Myocyte (in vitro differentiated cells): ENCODE data around the gene ATP6V1G1. TPM values are rescaled to one million over a fixed set of nuclear protein-coding genes. Genes with fewer than 3 reads are reported as not detected.
"Not testable (repeated sequence)": the region's sequence is repeated elsewhere in the genome, so short reads cannot be mapped to it uniquely, and the experiment has no call there.

ENCODE experiments used
- DNase-seq: peaks from one replicate; pipeline ENCODE4 v3.0.0-alpha.2; 2012; ENCODE audit warnings: low read depth
- total RNA-seq: library from RNA; depleted of rRNA; stranded (reverse); fragments of >200 nt; gene quantifications from 2 replicates; pipeline ENCODE4 v1.2.3, GENCODE V29; 2014

ATP6V1G1 gene
- total RNA-seq, 1 donor from 2014 or later, result 215 TPM

DNA sequence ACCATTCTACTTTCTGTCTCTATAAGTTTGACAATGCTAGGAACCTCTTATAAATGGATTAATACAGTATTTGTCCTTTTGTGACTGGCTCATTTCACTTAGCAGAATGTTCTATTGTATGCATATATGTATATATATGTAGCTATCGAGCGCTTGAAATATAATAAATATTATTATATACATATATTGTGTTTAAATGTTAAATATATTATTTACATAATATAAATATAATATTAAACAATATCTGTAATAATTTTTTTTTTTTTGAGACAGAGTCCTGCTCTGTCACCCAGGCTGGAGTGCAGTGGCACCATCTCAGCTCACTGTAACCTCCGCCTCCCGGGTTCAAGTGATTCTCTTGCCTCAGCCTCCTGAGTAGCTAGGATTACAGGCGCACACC is 9.4 kb upstream of the ATP6V1G1 start:
- not testable (repeated sequence) for DNase-seq

DNA sequence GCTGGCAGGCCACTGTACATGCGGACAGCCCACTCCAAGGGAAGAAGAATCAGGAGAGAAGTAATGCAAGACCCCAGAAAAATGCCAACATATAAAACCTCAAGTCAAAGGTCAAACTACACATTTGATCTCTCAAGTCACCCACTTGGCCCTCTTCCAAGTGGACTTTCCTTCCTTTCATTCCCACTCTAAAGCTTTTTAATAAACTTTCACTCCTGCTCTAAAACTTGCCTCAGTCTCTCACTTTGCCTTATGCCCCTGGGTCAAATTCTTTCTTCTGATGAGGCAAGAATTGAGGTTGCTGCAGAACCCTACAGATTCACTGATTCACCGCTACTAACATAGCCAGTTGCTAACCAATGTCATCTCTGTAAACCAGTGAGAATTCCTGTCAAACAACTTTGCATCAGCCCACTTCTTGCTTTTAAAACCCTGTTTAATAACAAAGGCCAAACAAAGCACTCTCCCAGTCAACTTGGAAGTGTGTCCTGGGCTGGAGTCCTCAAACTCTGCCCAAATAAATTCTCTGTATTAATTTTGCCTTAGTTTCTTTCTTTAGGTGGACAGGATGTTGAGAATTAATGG is 6.9 kb upstream of the ATP6V1G1 start:
- DNase-seq, result no peak

DNA sequence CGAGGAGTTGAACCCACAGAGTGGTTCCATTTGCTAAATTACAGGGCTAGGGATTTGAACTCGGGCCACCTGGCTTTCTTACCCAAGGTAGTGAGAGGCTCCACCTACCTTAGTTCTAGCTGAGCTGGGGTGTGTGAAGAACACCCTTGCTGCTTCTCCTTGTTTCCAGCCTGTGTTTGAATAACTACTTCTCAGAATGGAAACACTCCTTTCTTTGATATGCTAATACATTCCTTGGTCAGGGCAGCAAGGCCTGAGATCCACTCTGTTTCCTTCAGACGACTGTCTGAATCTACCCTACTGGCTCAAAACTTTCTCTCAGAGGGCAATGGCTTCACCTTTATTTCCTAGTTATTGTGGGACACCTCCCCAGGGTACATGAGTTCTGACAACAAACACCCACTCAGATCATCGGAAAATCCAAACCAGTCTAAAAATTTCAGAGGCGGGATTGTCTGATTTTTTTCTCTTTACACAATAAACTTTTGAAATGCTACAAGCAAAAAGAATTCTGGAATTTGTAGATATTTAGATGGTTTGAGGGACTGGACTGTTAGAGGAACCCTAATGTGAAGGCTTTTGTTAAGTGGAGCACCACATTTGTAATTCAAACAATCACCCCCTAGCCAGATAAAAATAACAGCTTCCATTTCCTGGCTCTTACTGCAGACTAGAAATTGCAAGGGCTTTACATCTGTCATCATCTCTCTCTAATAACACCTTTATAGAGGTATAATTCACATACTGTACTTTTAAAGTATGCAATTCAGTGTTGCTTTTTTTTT is 4.0 kb upstream of the ATP6V1G1 start:
- DNase-seq, result no peak

DNA sequence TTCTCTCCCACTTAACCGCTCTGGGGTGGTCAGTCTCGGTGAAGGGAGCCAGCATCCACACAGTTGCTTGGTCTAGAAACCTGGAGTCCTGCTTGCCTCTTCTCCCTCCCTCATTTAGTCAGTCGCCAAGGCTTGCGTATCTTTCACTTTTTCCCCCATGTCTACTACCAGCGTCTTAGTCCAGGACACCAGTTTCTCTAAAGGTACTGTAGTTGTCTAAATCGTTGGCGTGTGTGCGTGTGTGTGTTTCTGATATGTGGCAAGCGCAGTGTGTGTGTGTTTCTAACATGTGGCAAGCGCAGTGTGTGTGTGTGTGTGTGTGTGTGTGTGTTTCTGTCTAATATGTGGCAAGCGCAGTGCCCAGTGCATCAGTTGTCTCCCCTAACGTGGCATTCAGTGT is 641 bp downstream of the ATP6V1G1 start:
- DNase-seq, result peak; percentile 36

DNA sequence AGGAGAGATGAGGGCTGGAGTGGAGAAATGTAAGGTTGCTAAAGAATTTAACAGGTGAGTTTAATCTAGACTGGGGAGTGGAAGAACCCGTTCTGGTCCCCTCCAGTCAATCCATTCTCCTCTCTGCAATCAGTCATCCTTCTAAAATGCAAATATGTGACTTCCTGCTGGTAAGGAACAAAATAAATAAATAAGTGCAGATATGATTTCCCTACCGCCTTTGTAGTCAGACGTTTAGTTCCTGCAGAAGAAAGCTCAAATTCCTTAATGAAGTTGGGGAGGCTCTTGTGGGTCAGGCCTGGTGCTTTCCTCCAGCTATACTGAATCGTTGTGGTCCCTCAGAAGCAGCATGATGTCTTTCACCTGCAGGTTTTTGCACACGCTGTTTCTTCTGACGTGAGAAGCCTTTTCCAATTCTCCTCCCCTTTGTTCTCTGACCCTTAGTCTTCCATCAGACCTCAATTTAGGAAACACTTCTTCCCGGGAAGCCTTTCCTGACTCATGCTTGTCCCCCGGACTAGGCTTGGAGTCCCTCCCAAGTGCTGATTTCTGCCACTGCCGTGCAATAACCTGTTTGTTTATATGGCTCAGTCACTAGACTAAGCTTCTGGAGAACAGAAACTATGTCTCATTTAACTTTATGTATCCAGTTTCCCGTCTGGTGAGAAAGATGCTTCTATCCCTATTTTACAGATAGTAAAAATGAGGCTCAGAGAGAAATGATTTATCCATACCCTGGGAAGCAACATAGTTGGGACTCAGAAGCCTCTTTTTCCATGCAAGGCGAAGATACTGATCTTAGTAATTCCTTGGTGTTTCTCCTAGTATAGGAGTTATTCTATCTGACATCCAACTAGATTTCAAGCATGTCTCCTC is 1.3 kb downstream of the ATP6V1G1 start:
- DNase-seq, result peak; percentile 17

DNA sequence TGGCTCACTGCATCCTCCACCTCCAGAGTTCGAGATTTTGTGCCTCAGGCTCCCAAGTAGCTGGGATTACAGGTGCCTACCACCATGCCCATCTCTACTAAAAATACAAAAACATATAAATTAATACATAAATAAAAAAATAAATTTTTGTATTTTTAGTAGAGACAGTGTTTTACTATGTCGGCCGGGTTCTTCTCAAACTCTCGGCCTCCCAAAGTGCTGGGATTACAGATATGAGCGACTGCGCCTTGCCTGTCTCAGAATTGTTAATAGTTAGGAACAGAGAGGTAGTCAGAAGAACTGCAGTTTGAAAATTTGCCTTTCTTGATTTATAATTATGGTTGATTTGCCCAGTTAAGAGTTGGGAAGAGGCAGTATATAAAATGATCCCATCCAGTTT is 2.8 kb downstream of the ATP6V1G1 start:
- no peak for DNase-seq

DNA sequence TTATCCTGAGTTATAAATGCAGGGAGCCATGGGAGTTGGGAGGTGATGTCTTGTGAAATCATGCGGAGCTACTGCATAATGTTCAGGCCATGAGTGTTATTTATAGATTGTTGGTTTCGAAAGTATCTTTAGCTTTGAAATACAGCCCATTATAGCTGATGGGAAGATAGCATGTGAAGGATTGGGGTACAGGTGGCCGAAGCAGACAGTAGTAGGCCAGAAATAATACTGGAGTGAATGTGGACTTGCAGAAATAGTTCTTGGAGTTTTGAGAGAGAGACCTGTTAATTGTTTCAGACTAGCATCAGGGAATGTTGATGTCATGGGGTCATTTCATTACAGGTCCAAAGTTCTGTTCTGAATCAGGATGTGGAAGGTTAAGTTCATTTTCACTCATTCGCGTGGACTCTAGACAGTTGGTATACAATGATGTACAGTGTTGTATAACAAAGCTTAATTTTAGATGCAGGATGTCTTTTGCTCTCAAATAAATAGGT is 3.8 kb downstream of the ATP6V1G1 start:
- DNase-seq, result peak; percentile 58

DNA sequence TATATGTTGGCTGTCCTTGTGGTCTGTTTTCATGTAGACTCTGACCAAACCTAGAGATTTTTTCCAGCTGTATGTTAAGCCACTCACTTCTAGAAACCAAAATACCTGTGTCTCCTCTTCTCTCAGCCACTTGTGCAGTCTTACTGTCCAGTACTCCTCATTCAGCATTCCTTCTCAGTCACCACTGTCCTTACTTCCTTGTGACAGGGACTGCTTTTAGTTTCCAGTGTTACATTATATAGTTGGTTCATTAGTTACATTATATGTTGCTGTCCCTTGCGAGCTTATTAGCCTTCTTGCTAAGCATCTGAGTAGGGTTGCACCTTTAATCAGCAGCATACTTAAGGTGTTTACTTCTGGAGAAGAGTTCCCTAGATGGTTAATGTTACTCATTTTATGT is 4.3 kb downstream of the ATP6V1G1 start:
- no peak for DNase-seq

DNA sequence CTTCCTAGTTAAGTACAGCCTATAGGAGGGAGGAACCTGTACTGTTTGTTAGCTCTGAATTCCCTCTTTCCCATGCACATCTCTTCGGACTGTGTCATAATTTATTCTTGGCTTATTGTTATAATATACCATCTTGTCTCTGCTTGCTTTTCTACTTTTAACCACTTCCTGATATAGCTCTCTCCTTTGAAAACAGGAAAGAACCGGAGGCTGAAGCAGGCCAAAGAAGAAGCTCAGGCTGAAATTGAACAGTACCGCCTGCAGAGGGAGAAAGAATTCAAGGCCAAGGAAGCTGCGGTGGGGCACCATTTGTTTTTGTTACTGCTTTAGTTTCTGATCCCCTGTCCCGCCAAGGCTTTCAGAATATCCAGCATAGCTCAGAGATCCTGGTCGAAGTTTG is 4.8 kb downstream of the ATP6V1G1 start:
- peak; percentile 75 for DNase-seq

DNA sequence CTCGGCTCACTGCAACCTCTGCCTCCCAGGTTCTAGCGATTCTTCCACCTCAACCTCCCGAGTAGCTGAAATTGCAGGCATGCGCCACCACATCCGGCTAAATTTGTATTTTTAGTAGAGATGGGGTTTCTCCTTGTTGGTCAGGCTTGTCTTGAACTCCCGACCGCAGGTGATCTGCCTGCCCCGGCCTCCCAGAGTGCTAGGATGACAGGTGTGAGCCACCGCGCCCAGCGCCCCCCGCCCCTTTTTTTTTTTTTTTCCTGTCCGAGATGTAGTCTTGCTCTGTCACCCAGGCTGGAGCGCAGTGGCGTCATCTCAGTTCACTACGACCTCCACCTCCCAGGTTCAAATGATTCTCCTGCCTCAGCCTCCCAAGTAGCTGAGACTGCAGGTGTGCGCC is 6.6 kb downstream of the ATP6V1G1 start:
- DNase-seq, result no peak

DNA sequence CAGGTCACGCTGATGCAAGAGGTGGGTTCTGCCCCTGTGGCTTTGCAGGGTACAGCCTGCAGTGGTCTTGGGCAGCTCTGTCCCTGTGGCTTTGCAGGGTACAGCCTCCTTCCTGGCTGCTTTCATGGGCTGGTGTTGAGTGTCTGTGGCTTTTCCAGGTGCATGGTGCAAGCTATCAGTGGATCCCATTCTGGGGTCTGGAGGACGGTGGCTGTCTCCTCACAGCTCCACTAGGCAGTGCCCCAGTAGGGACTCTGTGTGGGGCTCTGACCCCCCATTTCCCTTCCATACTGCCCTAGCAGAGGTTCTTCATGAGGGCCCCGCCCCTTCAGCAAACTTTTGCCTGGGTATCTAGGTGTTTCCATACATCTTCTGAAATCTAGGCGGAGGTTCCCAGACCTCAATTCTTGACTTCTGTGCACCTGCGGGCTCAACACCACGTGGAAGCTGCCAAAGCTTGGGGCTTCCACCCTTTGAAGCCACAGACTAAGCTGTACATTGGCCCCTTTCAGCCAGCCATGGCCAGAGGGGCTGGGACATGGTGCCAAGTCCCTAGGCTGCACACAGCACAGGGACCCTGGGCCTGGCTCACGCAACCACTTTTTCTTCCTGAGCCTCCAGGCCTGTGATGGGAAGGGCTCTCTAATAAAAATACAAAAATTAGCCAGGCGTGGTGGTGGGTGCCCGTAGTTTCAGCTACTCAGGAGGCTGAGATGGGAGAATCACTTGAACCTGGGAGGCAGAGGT is 13.1 kb downstream of the ATP6V1G1 start:
- DNase-seq, result not testable (repeated sequence)

DNA sequence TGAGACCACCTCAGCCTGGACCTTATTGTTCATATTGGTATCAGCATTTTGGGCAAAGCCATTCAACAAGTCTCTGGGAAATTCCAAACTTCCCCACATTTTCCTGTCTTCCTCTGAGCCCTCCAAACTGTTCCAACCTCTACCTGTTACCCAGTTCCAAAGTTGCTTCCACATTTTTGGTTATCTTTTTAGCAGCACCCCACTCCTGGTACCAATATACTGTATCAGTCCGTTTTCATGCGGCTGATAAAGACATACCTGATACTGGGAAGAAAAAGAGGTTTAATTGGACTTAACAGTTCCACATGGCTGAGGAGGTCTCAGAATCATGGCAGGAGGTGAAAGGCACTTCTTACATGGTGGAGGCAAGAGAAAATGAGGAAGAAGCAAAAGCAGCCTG is 14.2 kb downstream of the ATP6V1G1 start:
- DNase-seq, result not testable (repeated sequence)

DNA sequence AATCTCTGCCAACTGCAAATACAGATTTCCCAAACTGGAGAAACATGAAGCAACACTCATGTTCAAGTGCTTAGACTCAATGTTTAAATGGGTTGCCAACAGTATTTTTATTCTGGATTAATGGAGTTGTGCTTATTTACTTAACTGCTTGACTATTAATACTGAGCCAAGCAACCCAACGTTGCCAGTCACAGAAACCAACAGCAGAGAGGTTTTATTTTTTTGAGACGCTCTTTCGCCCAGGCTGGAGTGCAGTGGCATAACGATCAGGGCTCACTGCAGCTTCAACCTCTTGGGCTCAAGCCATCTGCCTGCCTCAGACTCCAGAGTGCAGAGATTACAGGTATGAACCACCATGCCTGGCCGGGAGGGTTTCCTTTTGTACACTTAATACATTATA is 15.1 kb downstream of the ATP6V1G1 start:
- no peak for DNase-seq

DNA sequence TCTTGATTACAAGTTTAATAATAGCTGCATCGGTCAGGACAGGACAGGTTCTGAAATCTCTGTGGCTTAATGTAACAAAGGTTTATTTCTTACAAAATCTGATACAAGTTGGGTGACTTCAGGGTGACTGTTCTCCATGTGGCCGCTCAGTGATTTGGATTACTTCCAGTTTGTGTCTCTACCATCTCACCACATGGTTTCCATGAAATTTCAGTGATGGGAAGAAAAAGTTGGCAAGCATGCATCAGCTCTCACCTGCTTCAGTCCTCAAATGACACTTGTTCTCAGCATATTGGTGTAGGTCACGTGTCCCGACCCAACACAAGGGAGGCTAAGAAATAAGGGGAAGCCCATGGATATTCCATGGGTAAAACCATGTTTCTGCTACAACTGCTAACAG is 15.7 kb downstream of the ATP6V1G1 start:
- DNase-seq, result peak; percentile 17

DNA sequence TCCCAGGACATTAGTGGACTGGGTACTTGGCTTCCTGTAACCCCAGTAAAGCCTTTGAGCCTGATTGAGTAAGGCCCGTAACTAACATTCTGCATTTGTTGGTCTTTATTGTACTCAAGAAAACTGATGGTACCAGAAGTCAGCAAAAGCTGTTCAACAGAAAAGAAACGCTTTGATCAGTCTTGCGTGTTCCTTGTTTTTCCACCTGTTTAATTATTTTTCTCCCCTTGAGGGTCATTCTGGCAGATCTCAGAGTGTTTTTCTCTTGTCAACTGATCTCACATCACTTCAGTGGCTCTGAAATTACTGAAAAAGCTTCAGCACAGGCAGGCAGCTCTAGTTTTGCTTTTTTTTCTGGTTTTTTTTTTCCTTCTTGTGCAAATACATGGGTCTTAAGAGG is 17.4 kb downstream of the ATP6V1G1 start:
- no peak for DNase-seq

DNA sequence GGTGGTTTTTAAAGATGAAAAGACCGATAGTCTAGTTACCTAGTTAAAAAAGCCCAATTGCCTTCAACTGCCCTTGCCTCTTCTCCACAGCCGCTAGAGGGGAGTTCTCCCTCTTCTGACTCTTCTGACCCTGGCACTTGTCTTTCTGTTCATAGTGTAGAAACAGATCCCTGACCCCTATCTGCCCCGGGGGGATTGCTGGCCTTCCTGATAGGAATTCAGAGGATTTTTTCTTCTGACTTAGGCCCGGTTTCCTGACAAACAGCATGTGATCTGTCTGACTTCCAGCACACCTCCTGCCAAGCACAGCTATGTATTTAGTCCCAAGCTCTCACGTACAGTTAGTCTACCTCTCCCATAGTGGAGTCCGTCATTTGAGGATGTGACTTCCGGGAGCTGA is 18.5 kb downstream of the ATP6V1G1 start:
- DNase-seq, result no peak

DNA sequence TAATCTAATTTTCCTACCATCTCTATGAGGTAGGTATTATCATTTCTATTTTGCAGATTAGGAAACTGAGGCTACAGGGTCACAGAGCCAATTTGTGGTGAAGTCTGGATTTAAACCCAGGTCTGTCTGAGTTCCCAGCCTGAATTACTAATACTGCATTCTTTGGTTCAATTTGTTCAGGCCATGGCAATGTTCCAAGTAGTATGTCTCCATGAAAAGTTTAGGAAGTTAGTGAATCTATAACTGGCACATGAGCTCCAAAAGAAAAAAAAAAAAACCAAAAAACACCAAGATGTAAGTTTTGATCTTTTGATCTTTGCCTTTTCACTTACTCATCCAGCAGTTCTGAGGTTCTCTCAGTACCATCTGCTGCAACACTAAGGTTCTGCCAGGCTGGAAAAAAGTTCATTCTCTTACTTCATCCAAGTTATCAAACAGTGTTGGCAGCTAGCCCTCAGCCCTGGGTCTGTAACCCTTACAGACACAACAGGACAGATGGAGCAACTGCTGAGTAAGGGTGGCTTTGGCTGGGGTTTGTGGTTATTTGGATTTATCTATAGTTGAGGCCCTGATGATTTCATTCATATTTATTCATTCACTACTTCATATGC is 19.1 kb downstream of the ATP6V1G1 start:
- DNase-seq, result peak; percentile 89

DNA sequence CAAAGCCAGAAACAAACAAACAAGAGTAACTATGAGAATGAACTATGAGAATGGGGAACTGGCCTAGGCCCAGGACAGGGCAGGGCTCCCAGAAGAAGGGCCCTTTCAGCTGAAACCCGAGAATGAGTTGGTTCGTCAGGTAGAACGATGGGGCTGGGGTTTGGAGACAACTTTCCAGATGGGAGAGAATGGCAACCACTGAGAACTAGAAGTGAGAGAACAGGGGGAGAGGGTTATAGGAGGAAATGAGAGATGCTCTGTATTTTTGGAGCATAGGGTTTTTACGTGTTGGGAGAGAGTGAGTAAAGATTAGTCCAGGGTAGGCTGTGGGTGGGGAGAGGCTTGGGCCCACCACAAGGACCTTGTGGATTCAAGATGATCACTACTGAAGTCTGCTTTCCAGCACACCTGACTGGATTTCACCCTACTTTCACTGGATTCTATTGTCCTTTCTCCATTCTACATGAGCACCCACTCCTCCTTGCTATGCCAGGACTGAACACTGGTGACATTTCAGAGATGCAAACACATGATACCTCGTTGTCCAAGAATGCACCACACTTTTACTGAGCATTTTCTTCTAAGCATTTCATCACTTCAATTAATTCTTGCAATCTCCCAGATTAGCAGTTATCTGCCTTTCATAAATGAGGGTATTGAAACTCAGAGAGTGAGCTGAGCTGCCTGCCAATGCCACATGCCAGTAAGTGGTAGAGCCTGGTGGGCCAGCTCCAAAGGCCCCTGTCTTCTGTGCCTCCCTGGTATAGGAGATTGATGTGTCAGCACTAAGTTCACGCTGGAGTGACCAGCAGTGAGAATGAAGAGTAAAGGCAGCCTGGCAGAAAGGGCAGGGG is 20.3 kb downstream of the ATP6V1G1 start:
- DNase-seq, result no peak

DNA sequence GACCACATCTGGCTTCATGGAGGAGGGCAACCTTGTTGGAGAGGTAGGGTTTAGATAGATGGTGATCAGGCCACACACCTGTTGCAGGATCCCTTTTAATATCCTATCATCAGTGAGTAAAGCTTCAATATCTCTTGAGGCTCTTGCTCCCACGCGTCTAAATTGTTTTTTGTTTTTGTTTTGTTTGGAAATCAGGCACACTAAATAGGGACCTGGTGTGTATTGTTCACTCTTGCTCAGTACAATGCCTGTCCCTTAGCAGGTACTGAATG is 20.9 kb downstream of the ATP6V1G1 start:
- no peak for DNase-seq
